H1 (cell line): Measurements from ENCODE around the gene DDX41. TPM values are rescaled to one million over a fixed set of nuclear protein-coding genes. Genes with fewer than 3 reads are reported as not detected.

Experiments used
- CTCF ChIA-PET: fragments of 300-600 bp; sonication (Branson Sonifier 250); formaldehyde crosslinking; loops from one replicate; lab custom pipeline; 2021; ENCODE audit not compliant: partially characterized antibody; lab: Charles Lee
- POLR2A ChIA-PET: fragments of 300-600 bp; sonication (Branson Sonifier 250); formaldehyde crosslinking; loops from one replicate; lab custom pipeline; 2021; ENCODE audit warnings: inconsistent platforms; ENCODE audit not compliant: partially characterized antibody; lab: Charles Lee
- DNase-seq, 2 experiments: peaks; one replicate each; pipeline versions ENCODE4 v3.0.0 to v3.0.0-alpha.2; 2010 to 2022; ENCODE audit warnings: low spot score in 2 of 2, low read depth in 1 of 2, mixed read lengths in 1 of 2
- FAIRE-seq: peaks from 2 replicates; lab custom pipeline; 2011; peaks lifted over from hg19 to GRCh38; lab: Jason Lieb, UNC
- H2AFZ ChIP-seq: 2 replicates; pipeline ENCODE4 v1.8.1; 2012; ENCODE audit warnings: low read length, inconsistent platforms
- H2AK5ac ChIP-seq: 2 replicates; pipeline ENCODE4 v1.6.1; 2013; ENCODE audit warnings: low read depth, low read length
- H2BK120ac ChIP-seq: replicated peaks from 2 replicates; pipeline ENCODE3; 2013; ENCODE audit warnings: low read depth, low read length, inconsistent platforms
- H2BK12ac ChIP-seq: 2 replicates; pipeline ENCODE4 v1.6.1; 2013; ENCODE audit warnings: low read depth, low read length
- H2BK15ac ChIP-seq: 2 replicates; pipeline ENCODE4 v1.6.1; 2013; ENCODE audit warnings: low read length
- H2BK20ac ChIP-seq: 2 replicates; pipeline ENCODE4 v1.6.1; 2013; ENCODE audit warnings: low read length
- H2BK5ac ChIP-seq: 2 replicates; pipeline ENCODE4 v1.6.1; 2013; ENCODE audit warnings: low read depth, low read length
- H3K14ac ChIP-seq: 2 replicates; pipeline ENCODE4 v1.6.1; 2013; ENCODE audit warnings: inconsistent platforms; ENCODE audit not compliant: insufficient read length
- H3K18ac ChIP-seq: 2 replicates; pipeline ENCODE4 v1.6.1; 2013; ENCODE audit warnings: low read length; ENCODE audit errors: extremely low read depth
- H3K23ac ChIP-seq: 2 replicates; pipeline ENCODE4 v1.6.1; 2013; ENCODE audit warnings: inconsistent platforms; ENCODE audit not compliant: insufficient read length
- H3K23me2 ChIP-seq: 2 replicates; pipeline ENCODE4 v1.6.1; 2013; ENCODE audit warnings: low read depth, low read length
- H3K27ac ChIP-seq: 2 replicates; pipeline ENCODE4 v1.6.1; 2011; ENCODE audit warnings: low read depth, low read length, inconsistent platforms
- H3K27me3 ChIP-seq, 4 experiments: replicated peaks in 1 of 4; 1 replicate in 1 of 4; 2 replicates in 3 of 4; pipeline versions ENCODE4 v1.6.1 to v1.8.1; 2011 to 2013; ENCODE audit warnings: low read length in 3 of 4, mild to moderate bottlenecking in 3 of 4, inconsistent platforms in 2 of 4, mixed read lengths in 2 of 4, moderate library complexity in 1 of 4; ENCODE audit not compliant: control insufficient read depth in 3 of 4, insufficient read depth in 3 of 4; ENCODE audit errors: extremely low read depth in 1 of 4
- H3K36me3 ChIP-seq, 4 experiments: 2 replicates each; pipeline versions ENCODE4 v1.6.1 to v1.8.1; 2011 to 2013; ENCODE audit warnings: mild to moderate bottlenecking in 4 of 4, low read length in 3 of 4, moderate library complexity in 2 of 4, control low read depth in 1 of 4, inconsistent platforms in 1 of 4; ENCODE audit not compliant: insufficient read depth in 4 of 4, control insufficient read depth in 2 of 4
- H3K4ac ChIP-seq: replicated peaks from 2 replicates; pipeline ENCODE3; 2013; ENCODE audit warnings: low read length, low read depth, mixed read lengths, inconsistent platforms; ENCODE audit not compliant: insufficient read length
- H3K4me1 ChIP-seq, 4 experiments: replicated peaks in 1 of 4; 1 replicate in 1 of 4; 2 replicates in 3 of 4; pipeline versions ENCODE4 v1.6.1 to v1.8.1; 2011 to 2013; ENCODE audit warnings: low read length in 3 of 4, inconsistent platforms in 2 of 4, mixed read lengths in 1 of 4; ENCODE audit not compliant: insufficient read depth in 4 of 4, control insufficient read depth in 3 of 4
- H3K4me2 ChIP-seq, 2 experiments: 2 replicates each; pipeline versions ENCODE4 v1.6.1 to v1.8.1; 2011 to 2013; ENCODE audit warnings: low read depth in 2 of 2, low read length in 2 of 2, control low read depth in 1 of 2, inconsistent platforms in 1 of 2, mild to moderate bottlenecking in 1 of 2; ENCODE audit not compliant: insufficient read depth in 1 of 2
- H3K4me3 ChIP-seq, 4 experiments: fragments of 200-600, 300-600 bp in 1 of 4; sonication (generic), shearing (Covaris generic), sonication (Bioruptor Twin) in 1 of 4; 2 replicates each; pipeline versions ENCODE4 v1.5.1 to v1.8.1; 2011 to 2016; ENCODE audit warnings: low read length in 4 of 4, low read depth in 3 of 4, control low read depth in 2 of 4, inconsistent platforms in 2 of 4, mild to moderate bottlenecking in 2 of 4, mixed read lengths in 1 of 4, moderate library complexity in 1 of 4; ENCODE audit not compliant: insufficient read depth in 2 of 4; ENCODE audit errors: extremely low read depth in 1 of 4
- H3K56ac ChIP-seq: replicated peaks from 2 replicates; pipeline ENCODE3; 2013; ENCODE audit warnings: low read depth, mild to moderate bottlenecking, mixed read lengths, low read length, inconsistent platforms; ENCODE audit not compliant: insufficient read length
- H3K79me1 ChIP-seq: 2 replicates; pipeline ENCODE4 v1.6.1; 2013; ENCODE audit warnings: low read depth, low read length, control low read depth
- H3K79me2 ChIP-seq, 2 experiments: 2 replicates each; pipeline versions ENCODE4 v1.6.1 to v1.8.1; 2012 to 2013; ENCODE audit warnings: low read length in 2 of 2, mild to moderate bottlenecking in 2 of 2, inconsistent platforms in 1 of 2; ENCODE audit not compliant: insufficient read depth in 2 of 2, control insufficient read depth in 1 of 2
- H3K9ac ChIP-seq, 4 experiments: replicated peaks in 1 of 4; 1 replicate in 1 of 4; 2 replicates in 3 of 4; pipeline versions ENCODE4 v1.6.1 to v1.8.1; 2011 to 2013; ENCODE audit warnings: low read depth in 3 of 4, low read length in 3 of 4, control low read depth in 2 of 4, mild to moderate bottlenecking in 2 of 4, moderate library complexity in 2 of 4, inconsistent platforms in 1 of 4; ENCODE audit errors: extremely low read depth in 1 of 4
- H3K9me3 ChIP-seq, 2 experiments: 2 replicates each; pipeline versions ENCODE4 v1.6.1 to v1.8.1; 2012 to 2013; ENCODE audit warnings: mild to moderate bottlenecking in 2 of 2, moderate library complexity in 2 of 2, control low read depth in 1 of 2, inconsistent platforms in 1 of 2, low read depth in 1 of 2, low read length in 1 of 2, mixed read lengths in 1 of 2; ENCODE audit not compliant: insufficient read depth in 2 of 2
- H4K20me1 ChIP-seq, 2 experiments: replicated peaks in 1 of 2; 2 replicates each; pipeline versions ENCODE3 to v1.8.1; 2011 to 2013; ENCODE audit warnings: inconsistent platforms in 2 of 2, low read length in 2 of 2, mild to moderate bottlenecking in 1 of 2; ENCODE audit not compliant: insufficient read depth in 2 of 2, control insufficient read depth in 1 of 2
- H4K5ac ChIP-seq: 2 replicates; pipeline ENCODE4 v1.6.1; 2013; ENCODE audit warnings: low read length, low read depth, mixed read lengths, inconsistent platforms; ENCODE audit not compliant: insufficient read length
- H4K8ac ChIP-seq: 2 replicates; pipeline ENCODE4 v1.8.0; 2013; ENCODE audit warnings: mild to moderate bottlenecking, moderate library complexity, low read length, inconsistent platforms; ENCODE audit not compliant: insufficient read depth; ENCODE audit errors: extremely low read depth
- H4K91ac ChIP-seq: replicated peaks from 2 replicates; pipeline ENCODE3; 2013; ENCODE audit warnings: low read length, mixed read lengths, inconsistent platforms; ENCODE audit not compliant: insufficient read length
- RNF2 ChIP-seq: fragments of 200-900, 300-1000 bp; sonication (generic); IDR thresholded peaks from 2 replicates; pipeline ENCODE4 v1.7.1; 2016; ENCODE audit warnings: borderline replicate concordance, low read depth, mild to moderate bottlenecking, antibody characterized with exemption, low read length; ENCODE audit not compliant: poor library complexity, severe bottlenecking; ENCODE audit errors: missing control alignments
- SP4 ChIP-seq: IDR thresholded peaks from 2 replicates; pipeline ENCODE4 v1.6.1; 2012; ENCODE audit warnings: low read length, inconsistent platforms
- YY1 ChIP-seq: IDR thresholded peaks from 2 replicates; pipeline ENCODE4 v1.6.1; 2011; ENCODE audit warnings: low read depth, mild to moderate bottlenecking, low read length
- WGBS, 2 experiments: shearing (Covaris generic) in 1 of 2; methylation state at CpG; one replicate each; pipeline versions ENCODE4 v1.1.6 to v1.1.7; 2013 to 2015; ENCODE audit warnings: low lambda C conversion rate in 2 of 2, mixed read lengths in 2 of 2, inconsistent platforms in 1 of 2, low coverage in 1 of 2, missing lambda C conversion rate in 1 of 2; ENCODE audit not compliant: insufficient replicate concordance in 2 of 2, insufficient coverage in 1 of 2, insufficient read length in 1 of 2; ENCODE audit errors: extremely low coverage in 1 of 2, missing lambda C conversion rate in 1 of 2; 5-methylcytosine and 5-hydroxymethylcytosine counted together
- polyA plus RNA-seq, 7 experiments: library from polyadenylated mRNA; depleted of rRNA in 3 of 7; stranded (reverse) in 5 of 7; unstranded in 2 of 7; fragments of >200 nt in 5 of 7; fragments of 200-250 nt in 2 of 7; gene quantifications; 1 replicate in 5 of 7; 2 replicates in 1 of 7; 4 replicates in 1 of 7; pipeline versions ENCODE4 v1.2.1 to v1.2.3, GENCODE V29; 2011 to 2013; ENCODE audit warnings: missing spikeins in 2 of 7, mixed read lengths in 2 of 7
- total RNA-seq: library from RNA; stranded (reverse); fragmentation: NEBNext Ultra II Directional; extraction: Animal tissue kit (Norgen Biotek cat#: 25700); gene quantifications from 2 replicates; pipeline ENCODE4 v1.2.1, GENCODE V29; 2021

The DDX41 gene
- total and polyA plus RNA-seq, 2 of the 8 experiments (the other 6 are each of a cell fraction or from before 2014, with no cell fraction given) = 102 to 135 TPM

DNA sequence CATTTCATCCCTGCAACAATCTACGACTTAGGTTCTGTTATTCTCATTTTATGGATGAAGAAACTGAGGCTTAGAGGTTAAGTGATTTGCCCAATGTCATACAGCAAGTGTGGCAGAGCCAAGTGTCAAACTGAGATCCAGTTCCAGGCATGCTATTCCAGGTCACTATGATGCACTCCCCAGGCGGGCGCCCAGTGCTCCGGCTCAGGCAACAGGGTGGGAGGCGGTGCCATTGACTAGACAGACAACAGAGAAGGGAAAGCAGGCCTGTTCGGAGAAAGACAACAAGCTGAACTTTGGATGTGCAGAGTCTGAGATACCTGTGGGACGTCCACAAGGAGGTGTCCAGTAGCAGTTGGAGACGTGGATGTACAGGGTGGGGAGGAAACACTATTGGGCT is 10.8 kb upstream of the DDX41 start:
- H3K23ac ChIP-seq = no peak overlapping the region
- TF ChIP-seq SP4 (no peak), YY1 (no peak), RNF2 (no peak)
- H3K18ac ChIP-seq = no peak overlapping the region
- FAIRE-seq (no peak), DNase-seq (no peak)
- no peak overlapping the region for H3K27ac ChIP-seq
- no peak overlapping the region for H2BK15ac ChIP-seq
- no peak overlapping the region for H2BK5ac ChIP-seq
- ChIA-PET POLR2A (interaction anchor here (1.0 to 1.6 kb wide), 3 partner anchors 10 to 19 kb away, joined by 3 to 7 read pairs (median 4); no protein-coding TSS in a partner anchor), CTCF (interaction anchor here (1.3 to 2.0 kb wide), 2 partner anchors 11 to 24 kb away, joined by 3 to 5 read pairs; no protein-coding TSS in a partner anchor)
- no peaks in the 10 kb centered on the region; a peak in 1 of 4 replicates for H3K79me2 ChIP-seq
- no peaks in the 10 kb centered on the region for H3K27me3 ChIP-seq
- no peaks in the 10 kb centered on the region for H3K4me1 ChIP-seq
- no peak overlapping the region for H4K8ac ChIP-seq
- H3K14ac ChIP-seq = no peak overlapping the region
- H3K79me1 ChIP-seq = peaks cover 9% of the 10 kb centered on the region
- H3K4ac ChIP-seq = no peak overlapping the region
- no peak overlapping the region for H3K4me3 ChIP-seq
- H2BK20ac ChIP-seq = no peak overlapping the region
- H4K5ac ChIP-seq = no peak overlapping the region
- H3K56ac ChIP-seq = no peak overlapping the region
- peaks cover 27 to 73% (median 43%) of the 10 kb centered on the region in 4 experiments; a peak in 6 of 8 replicates for H3K36me3 ChIP-seq
- H3K9ac ChIP-seq = no peak overlapping the region
- no peak overlapping the region for H2BK120ac ChIP-seq
- no peak overlapping the region for H2BK12ac ChIP-seq
- H4K91ac ChIP-seq = no peak overlapping the region
- H2AK5ac ChIP-seq = no peak overlapping the region
- peaks cover 9 to 14% of the 10 kb centered on the region in 2 experiments for H4K20me1 ChIP-seq
- 85% methylated on average over 8 of the region's 8 CpGs; no CpG with 5 or more reads in 1 of the 2 experiments for WGBS, 2 experiments
- no peaks in the 10 kb centered on the region for H3K23me2 ChIP-seq
- no peaks in the 10 kb centered on the region for H3K9me3 ChIP-seq
- no peak overlapping the region for H2AFZ ChIP-seq
- H3K4me2 ChIP-seq = no peak overlapping the region
